Heart left ventricle (tissue), 16 donors: ENCODE results near the gene SLC19A2. TPM values are rescaled to one million over a fixed set of nuclear protein-coding genes. Genes with fewer than 3 reads are reported as not detected.

Experiments used
- ATAC-seq, 4 donors: fragments of 200-7000 bp; cut with Tn5 transposase; one replicate each; pipeline ENCODE4 v1.9.1; 2020 to 2022; ENCODE audit warnings: moderate library complexity in 4 of 4, mild to moderate bottlenecking in 3 of 4, moderate number of reproducible peaks in 1 of 4
- DNase-seq, 5 donors: peaks; one replicate each; pipeline ENCODE4 v3.0.0-alpha.2; 2020
- H3K27ac ChIP-seq, 12 donors: fragments of 200-600 bp; sonication (generic) in 4 of 12; one replicate each; pipeline versions ENCODE4 v1.5.0 to v1.8.0; 2016 to 2022; ENCODE audit warnings: mild to moderate bottlenecking in 2 of 12
- H3K27me3 ChIP-seq, 9 donors: fragments of 200-600 bp; sonication (generic) in 2 of 9; one replicate each; pipeline versions ENCODE4 v1.5.1 to v1.8.0; 2016 to 2022; ENCODE audit warnings: mild to moderate bottlenecking in 3 of 9
- H3K36me3 ChIP-seq, 9 donors: fragments of 200-600 bp; sonication (generic) in 2 of 9; one replicate each; pipeline versions ENCODE4 v1.5.0 to v1.8.0; 2018 to 2022; ENCODE audit warnings: mild to moderate bottlenecking in 2 of 9
- H3K4me1 ChIP-seq, 12 donors: fragments of 200-600 bp; sonication (generic) in 4 of 12; one replicate each; pipeline versions ENCODE4 v1.5.0 to v1.8.0; 2016 to 2022; ENCODE audit warnings: mild to moderate bottlenecking in 3 of 12
- H3K4me3 ChIP-seq, 12 donors: fragments of 200-600 bp; sonication (generic) in 4 of 12; one replicate each; pipeline versions ENCODE4 v1.5.0 to v1.8.0; 2017 to 2022; ENCODE audit warnings: mild to moderate bottlenecking in 9 of 12, moderate library complexity in 4 of 12
- H3K9me3 ChIP-seq, 12 donors: fragments of 200-600 bp; sonication (generic) in 4 of 12; one replicate each; pipeline versions ENCODE4 v1.5.0 to v1.8.0; 2016 to 2022; ENCODE audit warnings: mild to moderate bottlenecking in 1 of 12
- CTCF ChIP-seq, 12 donors: fragments of 200-600 bp; sonication (generic) in 4 of 12; IDR thresholded peaks; one replicate each; pipeline versions ENCODE4 v1.5.0 to v1.8.0; 2018 to 2022; ENCODE audit warnings: antibody characterized with exemption in 12 of 12, mild to moderate bottlenecking in 5 of 12
- POLR2A ChIP-seq, 2 donors: fragments of 450-650 bp; IDR thresholded peaks; one replicate each; pipeline ENCODE4 v1.6.1; 2017; ENCODE audit warnings: antibody characterized with exemption in 2 of 2, mild to moderate bottlenecking in 2 of 2, moderate library complexity in 2 of 2
- WGBS, 4 donors: extraction: QIAGEN DNeasy Blood & Tissue Kit in 2 of 4; methylation state at CpG; one replicate each; pipeline versions ENCODE4 v1.1.5 to v1.1.7; 2013 to 2018; 5-methylcytosine and 5-hydroxymethylcytosine counted together
- intact Hi-C, 10 donors: fragments of 100-400 bp; cut with DNase I; formaldehyde crosslinking; loops; one replicate each; pipeline versions ENCODE4 v1.11.1 to v1.14.2; 2022
- polyA plus RNA-seq, 2 donors: library from polyadenylated mRNA; stranded (reverse); fragments of 200-250 nt; gene quantifications; one replicate each; pipeline ENCODE4 v1.2.3, GENCODE V29; 2013
- total RNA-seq, 9 donors: library from RNA; depleted of rRNA in 2 of 9; stranded (reverse); fragments of >200 nt in 2 of 9; fragmentation: NEBNext Ultra II Directional in 3 of 9; extraction: Animal tissue kit (Norgen Biotek cat#: 25700) in 3 of 9; gene quantifications; one replicate each; pipeline versions ENCODE4 v1.1.0 to v1.2.4, GENCODE V29; 2016 to 2023
- donor health status: ischemic (EF 13 %, LVEDD 7.1; RV severe dilation, severe dysfunction).
- donor health status: healthy with polysubstance abuse.
- donor health status: DM: no; HTN: yes; CAD: no.
- donor health status: DM: no; HTN: no; CAD: no.
- donor health status: ischemic (EF 25% LVEDD 6.9; RV normal size, moderate dysfunction).
- donor health status: ischemic (EF 25% LVEDD 5.7; RV mildly dilated, moderate dysfunction).
- donor health status: healthy.
- donor health status: DM: yes; HTN: yes; CAD: no.
- donor health status: ischemic (EF 35%, LVEDD 5.7; RV mildly dilated, moderate dysfunction).
- donor health status: nonischemic (EF 11% LVEDD 7.7; RV severe dilation, severe dysfunction).
- donor health status: DM: yes; HTN: yes; CAD: no.
- donor health status: PGD.
- donor health status: ischemic (EF 29% LVEDD 5.4; RV normal size, mild dysfunction).
- donor health status: nonischemic (EF 23%, LVEDD 6.1; RV moderate dilation, normal function).

SLC19A2 gene
- total and polyA plus RNA-seq, 11 donors: 8.2 to 67.2 (median 14.3) TPM

- Histone ChIP-seq H3K4me1 (peaks cover 0 to 7% (median 0%) of the 10 kb centered on the region in 12 donors), H3K4me3 (no peak overlapping the region), H3K27ac (no peak overlapping the region), H3K36me3 (peaks cover 0 to 12% (median 0%) of the 10 kb centered on the region in 9 donors), H3K9me3 (no peaks in the 10 kb centered on the region), H3K27me3 (no peaks in the 10 kb centered on the region)
- DNase-seq: no peak
- intact Hi-C loops: no loop called here
- ATAC-seq: no peak
- TF ChIP-seq POLR2A (IDR thresholded peaks at IDR 0.05) (no peak), CTCF (IDR thresholded peaks at IDR 0.05) (no peak)
- WGBS, 4 donors: 75 to 83% (median 77%) methylated on average over 2 of the region's 2 CpGs
Measured at GRCh38 chr1:169514566-169515270, 29.0 kb upstream of the SLC19A2 start.

GRCh38 chr1:169513208-169513607 is 27.5 kb upstream of the SLC19A2 start:
- TF ChIP-seq CTCF (IDR thresholded peaks at IDR 0.05) (no peak), POLR2A (IDR thresholded peaks at IDR 0.05) (no peak)
- DNase-seq (no peak), ATAC-seq (peak in 2 of 4 donors; percentile 28 to 62)
- intact Hi-C loops: no loop called here
- Histone ChIP-seq H3K9me3 (no peaks in the 10 kb centered on the region), H3K27ac (peak overlapping the region in 2 of 12 donors; percentile 24 to 71), H3K4me1 (peaks cover 0 to 18% (median 4%) of the 10 kb centered on the region in 12 donors), H3K27me3 (no peaks in the 10 kb centered on the region), H3K36me3 (peaks cover 0 to 2% (median 0%) of the 10 kb centered on the region in 9 donors), H3K4me3 (no peak overlapping the region)

- Histone ChIP-seq H3K9me3 (no peaks in the 10 kb centered on the region), H3K4me1 (peaks cover 0 to 20% (median 4%) of the 10 kb centered on the region in 12 donors), H3K4me3 (no peak overlapping the region), H3K27ac (peak overlapping the region in 10 of 12 donors; percentile 11 to 71 (median 40)), H3K36me3 (no peaks in the 10 kb centered on the region), H3K27me3 (no peaks in the 10 kb centered on the region)
- TF ChIP-seq CTCF (IDR thresholded peaks at IDR 0.05): no peak
- TF ChIP-seq POLR2A (IDR thresholded peaks at IDR 0.05): no peak
- DNase-seq (peak in 2 of 5 donors; percentile 8 to 19), ATAC-seq (peak; percentile 59 to 87 (median 80))
- 69 to 75% (median 72%) methylated on average over 3 of the region's 3 CpGs for WGBS, 4 donors
- intact Hi-C loops: no loop called here
Measured at GRCh38 chr1:169511316-169512005, 25.7 kb upstream of the SLC19A2 start.

GRCh38 chr1:169510060-169510459 is 24.3 kb upstream of the SLC19A2 start:
- H3K9me3 ChIP-seq: peaks cover 0 to 4% (median 0%) of the 10 kb centered on the region in 12 donors
- TF ChIP-seq CTCF (IDR thresholded peaks at IDR 0.05): no peak
- TF ChIP-seq POLR2A (IDR thresholded peaks at IDR 0.05): no peak
- intact Hi-C loops: no loop called here
- WGBS, 4 donors: 79 to 85% (median 83%) methylated on average over 4 of the region's 4 CpGs
- no peak overlapping the region for H3K4me3 ChIP-seq
- H3K27me3 ChIP-seq: no peaks in the 10 kb centered on the region
- H3K27ac ChIP-seq: peak overlapping the region in 2 of 12 donors; percentile 45 to 71
- H3K36me3 ChIP-seq: no peaks in the 10 kb centered on the region
- ATAC-seq (no peak), DNase-seq (no peak)
- H3K4me1 ChIP-seq: peaks cover 0 to 20% (median 4%) of the 10 kb centered on the region in 12 donors
